ENCODE data around the gene BMP8B. TPM values are rescaled to one million over a fixed set of nuclear protein-coding genes. Genes with fewer than 3 reads are reported as not detected.
A peak's percentile ranks its signal among the peaks of the same experiment; 100 is the strongest.

Gene BMP8B
- under 1 TPM; 0.18 to 0.83 (median 0.55) TPM for total RNA-seq

GRCh38 chr1:39788758-39789570 is at the start of gene BMP8B:
BMP8B (minus strand) TSS chr1:39788865; CDS start chr1:39788485, 380 bp downstream.
- intact Hi-C loops (cut with DNase I), result no loop called here
- TF ChIP-seq POLR2A (IDR thresholded peaks at IDR 0.05) (no peak), CTCF (IDR thresholded peaks at IDR 0.05) (no peak)
- Histone ChIP-seq H3K4me1 (peaks cover 6 to 17% (median 16%) of the 10 kb centered on the region in 3 donors), H3K4me3 (peak within 1 kb of the TSS; percentile 55 to 85 (median 64)), H3K27ac (peak within 1 kb of the TSS in 3 of 4 donors; percentile 34 to 68 (median 49)), H3K36me3 (no peaks in the 10 kb centered on the region), H3K9me3 (no peaks in the 10 kb centered on the region), H3K27me3 (peaks cover 0 to 40% (median 0%) of the 10 kb centered on the region in 4 donors)
- peak; percentile 20 for DNase-seq
- no CpG with 5 or more reads among the region's 91 CpGs for WGBS, 2 donors

GRCh38 chr1:39836595-39837110 is 48.0 kb upstream of the BMP8B start:
- H3K27ac ChIP-seq, result peak overlapping the region in 2 of 4 donors; percentile 19 to 56
- TF ChIP-seq CTCF (IDR thresholded peaks at IDR 0.05), result no peak
- TF ChIP-seq POLR2A (IDR thresholded peaks at IDR 0.05), result no peak
- intact Hi-C loops (cut with DNase I), result no loop called here
- WGBS, 2 donors, result 65 to 73% methylated on average over 3 of the region's 3 CpGs
- peaks cover 0 to 42% (median 4%) of the 10 kb centered on the region in 3 donors for H3K36me3 ChIP-seq
- peaks cover 0 to 67% (median 5%) of the 10 kb centered on the region in 3 donors for H3K4me1 ChIP-seq
- no peaks in the 10 kb centered on the region for H3K27me3 ChIP-seq
- H3K4me3 ChIP-seq, result no peak overlapping the region
- no peak for DNase-seq
- H3K9me3 ChIP-seq, result no peaks in the 10 kb centered on the region

- no peaks in the 10 kb centered on the region for H3K9me3 ChIP-seq
- no peak for TF ChIP-seq POLR2A (IDR thresholded peaks at IDR 0.05)
- TF ChIP-seq CTCF (IDR thresholded peaks at IDR 0.05), result no peak
- 66 to 67% methylated on average over 7 of the region's 7 CpGs for WGBS, 2 donors
- H3K36me3 ChIP-seq, result peaks cover 0 to 37% (median 4%) of the 10 kb centered on the region in 3 donors
- no peak overlapping the region for H3K4me3 ChIP-seq
- intact Hi-C loops (cut with DNase I), result no loop called here
- H3K27ac ChIP-seq, result peak overlapping the region in 2 of 4 donors; percentile 11 to 19
- DNase-seq, result no peak
- H3K27me3 ChIP-seq, result no peaks in the 10 kb centered on the region
- H3K4me1 ChIP-seq, result peaks cover 0 to 61% (median 5%) of the 10 kb centered on the region in 3 donors
These were observed 47.4 kb upstream of the BMP8B start for GRCh38 chr1:39835935-39836594.

- H3K27me3 ChIP-seq, result no peaks in the 10 kb centered on the region
- TF ChIP-seq CTCF (IDR thresholded peaks at IDR 0.05) (no peak), POLR2A (IDR thresholded peaks at IDR 0.05) (no peak)
- 100% methylated on average over 2 of the region's 2 CpGs for WGBS, 2 donors
- peaks cover 0 to 27% (median 0%) of the 10 kb centered on the region in 3 donors for H3K36me3 ChIP-seq
- H3K9me3 ChIP-seq, result no peaks in the 10 kb centered on the region
- H3K4me1 ChIP-seq, result peaks cover 0 to 54% (median 2%) of the 10 kb centered on the region in 3 donors
- H3K4me3 ChIP-seq, result no peak overlapping the region
- intact Hi-C loops (cut with DNase I), result no loop called here
- DNase-seq, result no peak
- no peak overlapping the region for H3K27ac ChIP-seq
These were observed 46.4 kb upstream of the BMP8B start for GRCh38 chr1:39835110-39835509.
